ENCODE results near the gene CYBC1. TPM values are rescaled to one million over a fixed set of nuclear protein-coding genes. Genes with fewer than 3 reads are reported as not detected.

Gene CYBC1
- total RNA-seq, 1 experiment from 2014 or later: 99.9 TPM

- Mint-ChIP-seq H3K4me3 (ENCODE audit: unreplicated experiment) (no peak overlapping the region), H3K4me1 (ENCODE audit: low read depth, unreplicated experiment) (peaks cover 6% of the 10 kb centered on the region), H3K36me3 (ENCODE audit: insufficient read depth, unreplicated experiment) (peaks cover 21% of the 10 kb centered on the region), H3K27me3 (ENCODE audit: insufficient read depth, unreplicated experiment) (no peaks in the 10 kb centered on the region), H3K9me3 (ENCODE audit: unreplicated experiment) (no peaks in the 10 kb centered on the region), H3K27ac (ENCODE audit: unreplicated experiment) (no peak overlapping the region)
- Histone ChIP-seq H3K27me3 (replicated peaks; ENCODE audit: control insufficient read depth, insufficient read depth, low read length) (no peaks in the 10 kb centered on the region), H3K4me3 (ENCODE audit: low read depth, low read length) (no peak overlapping the region), H3K4me1 (no peaks in the 10 kb centered on the region), H3K36me3 (ENCODE audit: control insufficient read depth, insufficient read depth, low read length) (no peaks in the 10 kb centered on the region; the same call in 1 of the 2 replicates), H3K9me3 (no peaks in the 10 kb centered on the region)
- ChIA-PET POLR2A (no interaction called here), CTCF (no interaction called here)
- intact Hi-C loops (cut with micrococcal nuclease; ENCODE audit: unreplicated experiment): no loop called here
- TF ChIP-seq CTCF (IDR thresholded peaks at IDR 0.05; ENCODE audit: insufficient read depth in 1 of 2, low read depth in 1 of 2, low read length in 1 of 2, severe bottlenecking in 1 of 2, unreplicated experiment in 1 of 2): no peak
- no peak for DNase-seq
- no TSS peak for BruUV-seq (replicated peaks)
Observed at GRCh38 chr17:82405051-82405450, 45.5 kb downstream of the CYBC1 start.

DNA sequence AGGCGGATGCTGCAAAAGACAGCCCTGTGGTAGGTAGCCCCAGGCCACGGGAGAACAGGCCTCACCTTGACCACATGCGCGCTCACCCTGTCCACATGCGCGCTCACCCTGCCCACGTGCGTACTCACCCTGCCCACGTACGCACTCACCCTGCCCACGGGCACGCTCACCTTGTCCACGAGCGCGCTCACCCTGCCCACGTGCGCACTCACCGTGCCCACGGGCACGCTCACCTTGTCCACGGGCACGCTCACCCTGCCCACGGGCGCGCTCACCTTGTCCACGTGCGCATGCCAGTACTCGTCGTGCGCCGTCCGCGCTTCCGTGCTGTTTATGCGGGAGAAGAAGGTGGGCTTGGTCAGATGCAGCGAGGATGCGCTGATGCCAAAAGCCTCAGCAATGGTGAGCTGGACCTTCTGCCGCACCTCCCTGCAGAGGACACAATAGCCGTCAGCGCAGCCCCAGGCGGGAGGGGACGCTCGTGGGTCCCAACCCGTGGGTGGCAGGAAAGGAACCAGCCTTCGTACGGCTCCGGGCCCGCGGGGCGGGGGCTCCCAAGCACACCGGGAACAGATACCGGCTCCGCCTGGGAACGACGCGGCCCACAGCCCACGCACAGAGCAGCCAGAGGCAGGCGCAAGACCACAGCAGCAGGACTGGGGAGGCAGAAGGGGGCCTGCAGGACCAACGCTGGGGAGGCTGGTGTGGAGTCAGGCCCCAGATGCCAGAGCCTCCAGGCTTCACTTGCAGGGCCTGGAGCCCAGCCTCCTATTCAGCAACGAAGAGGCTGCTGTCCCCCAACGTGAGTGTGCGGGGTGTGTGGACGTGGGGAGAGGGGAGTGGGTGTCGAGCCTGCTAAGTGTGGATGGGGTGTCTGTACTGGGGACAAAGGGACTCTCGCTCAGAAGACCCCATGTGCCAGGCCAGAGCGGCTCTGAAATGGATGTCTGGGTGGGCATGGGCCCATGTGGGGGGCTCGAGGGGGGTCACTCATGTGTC is 46.6 kb downstream of the CYBC1 start:
- no peak overlapping the region for H3K4me3 ChIP-seq (ENCODE audit: low read depth, low read length)
- H3K27ac Mint-ChIP-seq (ENCODE audit: unreplicated experiment): no peak overlapping the region
- no peaks in the 10 kb centered on the region for H3K27me3 ChIP-seq (replicated peaks; ENCODE audit: control insufficient read depth, insufficient read depth, low read length)
- H3K27me3 Mint-ChIP-seq (ENCODE audit: insufficient read depth, unreplicated experiment): no peaks in the 10 kb centered on the region
- ChIA-PET POLR2A (no interaction called here), CTCF (no interaction called here)
- BruUV-seq (replicated peaks): no TSS peak
- no peaks in the 10 kb centered on the region for H3K9me3 Mint-ChIP-seq (ENCODE audit: unreplicated experiment)
- no peaks in the 10 kb centered on the region for H3K4me1 ChIP-seq
- H3K4me1 Mint-ChIP-seq (ENCODE audit: low read depth, unreplicated experiment): peaks cover 6% of the 10 kb centered on the region
- no peak overlapping the region for H3K4me3 Mint-ChIP-seq (ENCODE audit: unreplicated experiment)
- no peak for TF ChIP-seq CTCF (IDR thresholded peaks at IDR 0.05; ENCODE audit: insufficient read depth in 1 of 2, low read depth in 1 of 2, low read length in 1 of 2, severe bottlenecking in 1 of 2, unreplicated experiment in 1 of 2)
- H3K9me3 ChIP-seq: no peaks in the 10 kb centered on the region
- no peak for DNase-seq
- intact Hi-C loops (cut with micrococcal nuclease; ENCODE audit: unreplicated experiment): no loop called here
- H3K36me3 Mint-ChIP-seq (ENCODE audit: insufficient read depth, unreplicated experiment): peaks cover 30% of the 10 kb centered on the region
- no peaks in the 10 kb centered on the region; the same call in 1 of the 2 replicates for H3K36me3 ChIP-seq (ENCODE audit: control insufficient read depth, insufficient read depth, low read length)

GRCh38 chr17:82402865-82403264 is 47.7 kb downstream of the CYBC1 start:
- Histone ChIP-seq H3K4me3 (ENCODE audit: low read depth, low read length) (no peak overlapping the region), H3K4me1 (no peaks in the 10 kb centered on the region; the same call in 1 of the 2 replicates), H3K9me3 (no peaks in the 10 kb centered on the region), H3K27me3 (replicated peaks; ENCODE audit: control insufficient read depth, insufficient read depth, low read length) (no peaks in the 10 kb centered on the region), H3K36me3 (ENCODE audit: control insufficient read depth, insufficient read depth, low read length) (no peaks in the 10 kb centered on the region; the same call in 1 of the 2 replicates)
- Mint-ChIP-seq H3K4me1 (ENCODE audit: low read depth, unreplicated experiment) (peaks cover 6% of the 10 kb centered on the region), H3K9me3 (ENCODE audit: unreplicated experiment) (no peaks in the 10 kb centered on the region), H3K4me3 (ENCODE audit: unreplicated experiment) (no peak overlapping the region), H3K27ac (ENCODE audit: unreplicated experiment) (no peak overlapping the region), H3K36me3 (ENCODE audit: insufficient read depth, unreplicated experiment) (peaks cover 30% of the 10 kb centered on the region), H3K27me3 (ENCODE audit: insufficient read depth, unreplicated experiment) (no peaks in the 10 kb centered on the region)
- BruUV-seq (replicated peaks): no TSS peak
- intact Hi-C loops (cut with micrococcal nuclease; ENCODE audit: unreplicated experiment): no loop called here
- no peak for TF ChIP-seq CTCF (IDR thresholded peaks at IDR 0.05; ENCODE audit: insufficient read depth in 1 of 2, low read depth in 1 of 2, low read length in 1 of 2, severe bottlenecking in 1 of 2, unreplicated experiment in 1 of 2)
- DNase-seq: no peak
- CTCF ChIA-PET: no interaction called here
- POLR2A ChIA-PET: no interaction called here

Data from Caco-2 (cell line).